HG03108 (cell line): Measurements from ENCODE around the gene ZNF124.
A peak's percentile ranks its signal among the peaks of the same experiment; 100 is the strongest.
"Not testable (repeated sequence)": the region's sequence is repeated elsewhere in the genome, so short reads cannot be mapped to it uniquely, and the experiment has no call there.

ENCODE experiments used
- ATAC-seq: cut with Tn5 transposase; IDR thresholded peaks from one replicate; pipeline ENCODE4 v1.9.1; 2021; ENCODE audit warnings: moderate library complexity; ENCODE audit not compliant: unreplicated experiment

Gene ZNF124

DNA sequence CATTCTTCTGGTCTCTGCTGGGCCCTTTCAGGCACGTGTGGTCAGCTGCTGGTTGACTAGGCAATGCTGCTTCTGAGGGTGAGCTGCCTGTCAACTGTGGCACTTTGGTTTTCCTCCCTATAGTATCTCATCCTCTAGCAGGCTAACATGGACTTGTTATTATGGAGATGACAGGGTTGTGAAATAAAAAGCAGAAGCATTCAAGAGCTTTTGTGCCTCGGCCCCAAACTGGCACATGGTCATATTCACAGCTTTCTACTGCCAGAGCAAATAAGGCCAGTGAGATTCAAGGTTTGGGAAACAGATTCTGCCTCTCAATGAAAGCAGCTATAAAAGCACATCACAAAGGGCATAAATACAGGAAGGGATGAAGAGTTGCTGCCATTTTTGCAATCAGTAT, 1.6 kb upstream of the ZNF124 start:
- no peak for ATAC-seq

DNA sequence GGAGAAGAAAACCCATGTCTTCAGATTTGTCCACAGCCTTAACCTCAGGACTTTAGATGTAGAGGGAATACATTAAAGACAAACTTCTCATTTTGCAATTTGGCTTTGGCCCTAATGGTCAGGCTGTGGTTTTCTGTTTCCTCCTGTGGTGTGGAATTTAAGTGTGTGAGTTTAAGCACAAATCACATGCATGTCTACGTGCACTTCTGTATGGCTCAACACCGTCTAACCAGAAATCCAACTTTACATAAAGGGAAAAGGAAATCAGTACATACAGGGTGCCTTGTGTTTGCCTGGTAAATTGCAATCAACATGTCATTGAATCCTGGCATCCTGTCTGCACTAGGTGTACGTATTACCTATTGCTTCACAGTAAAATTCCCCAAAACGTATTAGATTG, 1.2 kb upstream of the ZNF124 start:
- no peak for ATAC-seq

DNA sequence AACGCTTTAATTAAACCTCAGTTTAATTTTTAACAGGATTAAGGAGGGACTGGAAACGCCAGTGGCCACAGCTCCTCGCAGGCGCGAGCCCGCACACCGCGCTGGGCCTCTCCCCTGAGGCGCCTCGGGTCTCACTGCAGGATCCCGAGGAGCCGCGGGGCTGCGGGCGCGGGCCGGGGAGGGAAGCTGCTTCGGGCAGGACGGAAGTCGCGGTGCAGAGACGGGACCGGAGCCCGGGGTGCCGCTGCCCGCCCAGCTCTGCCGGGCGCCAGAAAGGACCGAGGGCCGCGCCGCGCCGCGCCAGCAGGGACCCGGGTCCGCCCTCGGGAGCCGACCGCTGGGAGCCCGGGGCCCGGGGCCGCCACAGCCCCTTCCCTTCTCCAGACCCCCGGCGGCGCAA, 377 bp downstream of the ZNF124 start:
- ATAC-seq = peak; percentile 44

DNA sequence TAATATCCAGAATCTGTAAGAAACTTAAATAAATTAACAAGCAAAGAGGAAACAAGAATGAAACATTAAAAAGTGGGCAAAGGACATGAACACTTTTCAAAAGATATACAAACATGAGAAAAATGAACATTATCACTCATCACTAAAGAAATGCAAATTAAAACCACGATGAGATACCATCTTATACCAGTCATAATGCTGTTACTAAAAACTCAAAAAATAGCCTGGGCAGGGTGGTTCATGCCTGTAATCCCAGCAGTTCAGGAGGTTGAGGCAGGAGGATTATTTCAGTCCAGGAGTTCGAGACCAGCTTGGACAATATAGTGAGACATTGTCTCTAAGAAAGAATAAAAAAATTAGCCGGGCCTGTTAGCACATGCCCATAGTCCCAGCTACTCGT, 6.1 kb downstream of the ZNF124 start:
- no peak for ATAC-seq

DNA sequence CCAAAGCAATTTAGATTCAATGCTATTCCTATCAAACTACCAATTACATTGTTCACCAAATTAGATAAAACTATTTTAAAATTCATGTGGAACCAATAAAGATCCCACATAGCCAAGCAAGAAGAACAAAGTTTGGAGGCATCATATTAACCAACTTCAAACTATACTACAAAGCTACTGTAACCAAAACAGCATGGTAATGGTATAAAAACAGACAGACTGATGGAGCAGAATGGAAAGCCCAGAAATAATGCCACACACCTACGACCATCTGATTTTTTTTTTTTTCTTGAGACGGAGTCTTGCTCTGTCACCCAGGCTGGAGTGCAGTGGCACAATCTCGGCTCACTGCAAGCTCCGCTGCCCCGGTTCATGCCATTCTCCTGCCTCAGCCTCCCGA, 7.1 kb downstream of the ZNF124 start:
- no peak for ATAC-seq

DNA sequence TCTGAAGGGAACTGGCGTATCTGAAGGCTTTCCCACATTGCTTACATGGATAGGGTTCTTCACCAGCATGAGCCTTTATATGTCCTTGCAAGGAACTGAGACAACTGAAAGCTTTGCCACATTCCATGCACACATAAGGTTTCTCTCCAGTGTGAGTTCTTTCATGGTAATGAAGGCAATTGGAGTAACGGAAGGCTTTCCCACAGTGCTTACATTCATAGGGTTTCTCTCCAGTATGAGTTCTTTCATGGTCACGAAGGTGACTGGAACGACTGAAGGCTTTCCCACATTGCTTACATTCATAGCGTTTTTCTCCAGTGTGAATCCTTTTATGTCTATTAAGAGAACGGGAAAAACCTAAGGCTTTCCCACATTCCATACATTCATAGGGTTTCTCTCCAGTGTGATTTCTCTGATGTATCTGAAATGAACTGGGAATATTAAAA, 15.0 kb downstream of the ZNF124 start:
- no peak for ATAC-seq

DNA sequence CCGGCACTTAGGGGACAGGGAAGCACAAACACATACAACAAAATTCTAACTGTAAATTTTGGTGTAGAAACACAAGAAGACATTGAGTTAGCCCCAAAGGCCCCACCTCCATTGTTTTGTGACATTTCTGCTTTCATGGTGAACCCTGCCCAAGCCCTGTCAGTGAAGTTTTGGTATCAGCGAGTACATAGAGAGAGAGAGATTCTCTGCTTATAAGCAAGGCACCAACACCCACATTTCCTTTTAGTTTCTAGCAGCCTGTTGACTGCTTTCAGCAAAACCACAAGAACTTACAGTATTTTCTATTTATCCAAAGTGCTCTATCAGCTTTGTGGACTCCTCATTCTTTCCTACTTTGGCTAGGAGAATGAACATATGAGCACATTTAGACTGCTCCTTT, 24.0 kb downstream of the ZNF124 start:
- no peak for ATAC-seq

DNA sequence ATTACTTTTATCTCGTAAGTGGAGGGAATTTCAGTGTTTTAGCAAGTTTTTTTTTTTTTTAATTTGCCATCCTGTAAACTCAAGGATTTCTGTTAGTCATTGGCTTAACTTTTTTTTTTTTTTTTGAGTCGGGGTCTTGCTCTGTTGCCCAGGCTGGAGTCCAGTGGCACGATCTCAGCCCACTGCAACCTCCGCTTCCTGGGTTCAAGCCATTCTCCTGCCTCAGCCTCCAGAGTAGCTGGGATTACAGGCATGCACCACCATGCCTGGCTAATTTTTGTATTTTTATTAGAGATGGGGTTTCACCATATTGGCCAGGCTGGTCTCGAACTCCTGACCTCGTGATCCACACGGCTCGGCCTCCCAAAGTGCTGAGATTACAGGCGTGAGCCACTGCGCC, 24.7 kb downstream of the ZNF124 start:
- ATAC-seq = not testable (repeated sequence)

DNA sequence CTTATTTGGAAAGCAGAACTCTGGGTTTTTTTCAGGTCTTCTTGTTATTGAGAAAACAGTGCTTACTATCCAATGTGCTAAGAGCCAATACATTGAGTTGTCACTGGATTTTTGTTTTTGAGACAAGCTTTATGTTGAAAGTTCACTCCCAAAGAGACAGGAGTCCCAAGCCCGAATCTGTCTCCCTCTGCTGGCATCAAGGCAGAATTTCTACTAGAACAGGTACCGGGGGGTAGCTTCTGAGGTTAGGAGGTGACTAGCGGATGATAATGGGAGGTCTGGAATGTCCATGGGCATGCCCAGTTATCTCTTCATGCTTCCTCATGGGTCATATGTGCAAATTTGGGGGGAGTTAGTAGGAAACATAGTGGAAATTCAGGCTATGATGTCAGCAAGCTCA, 25.1 kb downstream of the ZNF124 start:
- no peak for ATAC-seq

DNA sequence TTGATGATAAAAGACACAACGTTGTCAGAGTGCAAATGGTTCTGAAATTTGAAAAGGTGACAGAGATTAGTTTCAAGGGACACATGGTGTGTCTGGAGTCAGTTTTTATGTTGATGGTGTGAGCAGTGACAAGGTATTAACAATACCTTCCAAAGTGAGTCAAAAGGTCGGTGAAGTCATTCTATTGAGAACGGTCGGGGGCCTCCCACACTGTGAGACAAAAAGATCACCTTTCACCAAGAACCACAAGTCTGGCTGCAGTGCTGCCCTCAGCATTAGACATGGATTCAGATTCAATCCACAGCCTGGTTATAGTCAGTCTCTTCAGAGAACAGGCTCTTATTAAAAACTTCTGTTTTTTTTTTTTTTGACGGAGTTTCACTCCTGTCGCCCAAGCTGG, 26.5 kb downstream of the ZNF124 start:
- ATAC-seq = no peak

DNA sequence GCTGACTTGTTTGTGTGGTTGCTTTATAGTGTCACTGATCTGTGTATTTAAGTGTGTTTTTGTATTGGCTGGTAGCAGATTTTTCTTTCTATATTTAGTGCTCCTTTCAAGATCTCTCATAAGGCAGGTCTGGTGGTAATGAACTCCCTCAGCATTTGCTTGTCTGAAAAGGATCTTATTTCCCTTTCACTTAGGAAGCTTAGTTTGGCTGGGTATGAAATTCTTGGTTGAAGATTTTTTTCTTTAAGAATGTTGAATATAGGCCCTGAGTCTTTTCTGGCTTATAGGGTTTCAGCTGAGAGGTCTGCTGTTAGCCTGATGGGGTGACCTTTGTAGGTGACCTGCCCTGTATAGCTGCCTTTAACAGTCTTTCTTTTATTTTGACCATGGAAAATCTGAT, 32.3 kb downstream of the ZNF124 start:
- ATAC-seq = not testable (repeated sequence)

DNA sequence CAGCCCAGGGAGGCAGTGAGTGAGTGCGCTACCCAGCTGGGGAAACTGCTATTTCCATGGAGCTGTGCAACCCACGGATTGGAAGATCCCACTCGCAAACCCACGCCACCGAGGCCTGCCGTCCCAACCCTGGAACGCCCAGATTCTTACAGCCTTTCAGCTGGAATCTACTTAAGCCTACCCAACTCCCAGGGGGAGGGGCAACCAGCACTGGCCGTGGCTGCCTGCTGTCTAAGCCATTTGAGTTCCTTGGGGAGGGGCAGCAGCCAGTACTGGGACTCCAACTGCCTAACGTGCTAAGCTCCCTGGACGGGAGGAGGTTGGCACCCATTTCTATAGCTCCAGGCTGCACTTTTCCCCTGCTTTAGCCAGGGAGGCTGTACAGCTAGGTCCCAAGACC, 40.6 kb downstream of the ZNF124 start:
- ATAC-seq = no peak

DNA sequence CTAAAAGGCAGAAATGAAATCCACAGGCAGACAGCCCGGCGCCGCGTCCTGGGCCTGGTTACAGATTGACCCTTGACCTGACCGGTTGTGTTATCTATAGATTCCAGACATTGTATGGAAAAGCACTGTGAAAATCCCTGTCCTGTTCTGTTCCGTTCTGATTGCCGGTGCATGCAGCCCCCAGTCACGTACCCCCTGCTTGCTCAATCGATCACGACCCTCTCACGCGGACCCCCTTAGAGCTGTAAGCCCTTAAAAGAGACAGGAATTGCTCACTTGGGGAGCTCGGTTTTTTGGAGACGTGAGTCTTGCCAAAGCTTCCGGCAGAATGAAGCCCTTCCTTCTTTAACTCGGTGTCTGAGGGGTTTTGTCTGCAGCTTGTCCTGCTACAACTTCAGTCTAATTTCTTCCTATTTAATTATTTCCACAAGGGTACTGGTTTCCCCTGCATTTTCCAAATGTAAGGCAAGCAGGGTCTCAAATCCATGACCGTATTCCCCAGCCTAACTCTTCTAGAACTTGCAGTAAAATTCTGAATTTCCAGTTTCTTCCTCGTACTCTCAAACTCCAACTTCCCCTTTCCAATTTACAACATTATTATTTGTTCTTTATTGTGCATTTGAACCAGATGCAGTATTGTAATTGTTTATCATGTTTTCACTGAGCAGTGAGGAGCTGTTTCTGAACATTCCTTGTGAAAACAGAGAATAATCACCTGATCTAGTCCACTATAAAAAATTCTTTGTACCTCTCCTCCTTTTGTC, 44.1 kb downstream of the ZNF124 start:
- ATAC-seq = not testable (repeated sequence)

DNA sequence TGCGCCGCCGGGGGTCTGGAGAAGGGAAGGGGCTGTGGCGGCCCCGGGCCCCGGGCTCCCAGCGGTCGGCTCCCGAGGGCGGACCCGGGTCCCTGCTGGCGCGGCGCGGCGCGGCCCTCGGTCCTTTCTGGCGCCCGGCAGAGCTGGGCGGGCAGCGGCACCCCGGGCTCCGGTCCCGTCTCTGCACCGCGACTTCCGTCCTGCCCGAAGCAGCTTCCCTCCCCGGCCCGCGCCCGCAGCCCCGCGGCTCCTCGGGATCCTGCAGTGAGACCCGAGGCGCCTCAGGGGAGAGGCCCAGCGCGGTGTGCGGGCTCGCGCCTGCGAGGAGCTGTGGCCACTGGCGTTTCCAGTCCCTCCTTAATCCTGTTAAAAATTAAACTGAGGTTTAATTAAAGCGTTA, 45.2 kb downstream of the ZNF124 start:
- ATAC-seq = peak; percentile 50

DNA sequence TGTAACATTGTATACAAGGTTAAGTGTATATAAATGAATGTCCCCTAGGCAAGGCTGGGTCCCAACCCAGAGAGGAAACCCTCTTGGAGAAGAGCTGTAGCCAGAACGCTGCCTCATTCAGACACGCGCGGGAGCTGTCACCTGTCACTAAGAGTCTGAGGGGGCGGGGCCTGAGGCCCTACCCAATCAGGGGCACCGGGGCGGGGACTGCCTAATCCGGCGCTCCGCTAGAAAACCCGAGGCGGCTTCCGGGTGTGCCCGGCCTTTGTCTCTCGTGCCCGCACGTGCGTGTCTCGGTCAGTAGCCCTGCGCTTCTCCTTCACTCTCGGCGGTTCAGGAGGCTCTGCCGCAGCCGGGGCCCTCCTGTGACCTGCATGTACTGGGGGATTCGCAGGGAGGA, 45.7 kb downstream of the ZNF124 start:
- peak; percentile 99 for ATAC-seq

DNA sequence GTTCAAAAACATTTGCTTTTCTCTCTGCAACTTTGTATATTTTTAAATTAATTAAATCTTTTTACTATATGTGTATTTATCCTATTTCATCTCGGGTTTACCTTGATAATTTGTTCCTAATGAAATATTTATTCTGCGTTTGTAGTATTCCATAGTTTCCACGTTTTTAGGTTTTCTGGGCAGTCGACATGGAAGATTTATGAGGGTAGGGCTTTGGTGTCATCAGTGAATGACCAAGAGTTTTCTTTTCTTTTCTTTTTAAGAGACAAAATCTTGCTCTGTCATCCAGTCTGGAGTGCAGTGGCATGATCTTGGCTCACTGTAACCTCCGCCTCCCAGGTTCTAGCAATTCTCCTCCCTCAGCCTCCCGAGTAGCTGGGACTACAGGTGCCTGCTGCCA, 50.4 kb downstream of the ZNF124 start:
- ATAC-seq = no peak

DNA sequence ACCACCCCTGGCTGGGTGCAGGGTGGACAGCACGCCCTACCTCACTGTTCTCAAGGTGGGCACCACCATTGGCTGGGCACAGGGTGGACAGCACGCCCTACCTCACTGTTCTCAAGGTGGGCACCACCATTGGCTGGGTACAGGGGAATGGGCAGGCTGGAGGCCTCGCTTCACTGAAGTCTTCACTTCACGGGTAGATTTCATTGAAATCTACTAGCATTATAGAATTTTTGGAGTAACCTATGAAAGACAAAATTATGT, 51.5 kb downstream of the ZNF124 start:
- not testable (repeated sequence) for ATAC-seq

DNA sequence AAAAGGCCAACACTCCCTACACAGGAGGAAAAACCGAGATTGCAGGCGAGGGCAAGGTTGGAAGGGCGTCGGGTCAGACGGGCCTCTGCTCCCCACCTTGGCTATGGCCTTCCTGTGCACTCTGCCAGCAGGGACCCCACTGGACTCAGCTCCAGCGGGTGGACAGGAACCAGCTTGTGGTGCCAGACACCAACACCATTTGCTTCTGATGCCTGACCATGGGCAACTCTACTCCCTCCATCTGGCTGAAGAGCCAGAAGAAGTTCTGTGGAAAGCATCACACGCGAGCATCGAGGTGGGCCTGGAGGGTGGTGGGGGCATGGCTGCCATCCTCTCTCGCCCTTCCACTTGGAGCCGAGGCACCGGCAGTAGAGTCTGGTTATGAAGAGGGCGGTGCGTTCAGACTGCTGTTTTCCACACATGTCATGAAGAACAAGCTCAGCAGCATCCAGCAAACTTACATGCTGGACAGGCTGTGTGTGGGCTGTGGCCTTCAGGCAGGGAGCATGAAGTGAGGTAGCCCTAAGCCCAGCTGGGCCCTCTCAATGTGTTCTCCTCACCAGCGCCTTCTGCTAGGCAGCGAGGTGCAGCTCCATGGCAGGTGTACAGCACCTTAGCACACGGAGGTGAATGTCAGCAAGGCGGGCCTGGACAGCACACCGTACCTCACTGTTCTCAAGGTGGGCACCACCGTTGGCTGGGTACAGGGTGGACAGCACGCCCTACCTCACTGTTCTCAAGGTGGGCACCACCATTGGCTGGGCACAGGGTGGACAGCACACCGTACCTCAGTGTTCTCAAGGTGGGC, 52.0 kb downstream of the ZNF124 start:
- ATAC-seq = no peak

DNA sequence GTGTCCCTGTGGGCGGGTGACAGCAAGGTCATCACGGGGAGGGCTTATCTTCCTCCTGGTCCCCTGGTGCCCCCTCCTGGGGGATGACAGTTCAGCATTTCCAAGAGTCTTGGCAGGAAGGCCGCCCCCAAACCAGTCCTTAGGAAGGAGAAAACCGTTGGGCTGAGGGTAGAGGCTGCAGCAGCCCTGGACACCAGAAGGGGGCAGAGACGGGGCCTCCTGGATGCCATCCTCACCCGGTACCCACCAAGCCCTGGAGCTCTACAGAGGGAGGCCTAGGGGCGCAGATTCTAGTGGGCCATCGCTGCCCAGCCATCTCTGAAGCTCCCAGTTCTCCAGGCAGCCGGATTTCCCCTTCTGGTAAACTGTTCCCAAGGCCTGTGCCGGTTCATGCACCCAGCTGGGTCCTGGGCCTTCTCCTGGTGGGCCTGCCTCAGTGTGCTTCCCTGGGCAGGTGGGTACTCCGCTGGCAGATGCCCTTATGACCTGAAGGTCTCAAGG, 52.8 kb downstream of the ZNF124 start:
- no peak for ATAC-seq

DNA sequence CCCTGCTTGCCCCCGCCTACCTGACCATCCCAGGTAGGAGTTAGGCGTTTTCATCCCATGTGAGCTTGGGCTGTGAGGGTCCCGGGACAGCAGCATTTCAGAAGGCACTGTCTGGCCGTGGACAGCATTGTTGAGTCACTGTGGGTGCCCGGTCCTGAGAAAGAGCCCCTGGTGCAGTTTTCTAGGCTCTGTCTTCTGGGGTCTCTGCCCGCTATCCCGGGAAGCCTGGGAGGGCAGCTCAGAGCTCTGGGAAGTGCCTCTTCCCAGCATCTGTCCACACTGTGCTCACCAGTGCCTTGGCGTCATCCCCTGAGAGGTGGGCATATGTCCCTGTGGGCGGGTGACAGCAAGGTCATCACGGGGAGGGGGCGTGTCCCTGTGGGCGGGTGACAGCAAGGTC, 56.3 kb downstream of the ZNF124 start:
- no peak for ATAC-seq

DNA sequence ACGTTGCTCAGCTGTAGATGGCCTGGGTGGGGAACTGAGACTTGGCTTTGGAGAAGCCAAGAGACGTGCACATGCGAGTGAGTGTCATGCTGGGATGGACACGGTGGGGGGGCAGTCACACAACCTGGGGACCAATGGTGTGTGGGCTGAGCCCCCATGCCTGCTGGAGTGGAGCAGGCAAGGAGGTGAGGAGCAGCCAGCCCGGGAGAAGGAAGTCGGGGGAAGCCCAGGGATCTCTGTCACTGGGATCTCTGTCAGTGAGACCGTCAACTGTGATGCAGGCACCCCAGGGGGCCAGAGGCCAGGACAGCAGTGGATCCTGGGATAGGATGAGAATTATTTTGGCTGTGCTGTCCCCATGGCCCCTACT, 56.7 kb downstream of the ZNF124 start:
- ATAC-seq = no peak

DNA sequence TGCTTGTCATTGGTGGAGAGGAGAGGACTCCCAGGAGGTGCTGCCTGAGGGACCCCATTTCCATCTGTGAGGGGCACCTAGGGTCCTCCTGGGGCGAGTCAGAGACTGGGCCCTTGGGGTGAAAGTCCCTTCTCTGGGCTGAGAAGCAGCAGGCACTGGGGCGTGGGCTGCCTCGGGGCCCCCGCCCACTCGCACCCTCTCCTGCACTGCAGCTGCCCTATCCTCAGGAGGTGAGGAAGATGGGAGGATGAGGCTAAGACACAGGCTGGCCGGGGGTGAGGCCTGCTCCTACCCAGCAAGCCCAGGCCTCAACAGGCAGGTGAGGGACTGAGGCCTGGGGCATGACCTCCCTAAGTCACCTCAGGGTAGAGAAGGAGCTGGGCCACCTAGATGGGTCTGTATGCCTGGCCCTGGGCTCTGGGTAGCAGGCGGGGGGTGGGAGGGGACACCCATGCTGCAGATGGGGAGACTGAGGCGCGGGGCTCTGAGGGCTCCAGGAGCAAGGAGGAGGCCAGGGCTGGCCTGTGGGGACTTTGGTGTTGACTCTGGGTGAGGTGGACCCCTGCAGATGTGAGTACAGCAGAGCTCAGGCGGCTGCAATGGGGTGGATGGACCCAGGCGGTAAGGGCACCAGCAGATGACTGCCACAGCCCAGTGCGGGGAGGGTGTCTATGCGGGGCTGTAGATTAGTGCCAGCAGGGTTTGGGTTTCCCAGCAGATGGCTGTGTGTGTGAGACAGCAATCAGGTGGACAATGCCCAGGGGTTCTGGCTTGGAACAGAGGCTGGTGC, 57.3 kb downstream of the ZNF124 start:
- ATAC-seq = no peak
